NT2/D1 (cell line): ENCODE data around the gene SDK1.

Experiments
- SUZ12 ChIP-seq: IDR thresholded peaks from 2 replicates; pipeline ENCODE4 v1.6.1; 2011; ENCODE audit not compliant: insufficient read length, insufficient read depth; ENCODE audit errors: extremely low read depth
- YY1 ChIP-seq: IDR thresholded peaks from 2 replicates; pipeline ENCODE4 v1.6.1; 2011; ENCODE audit not compliant: insufficient read length, insufficient read depth
- ZNF274 ChIP-seq: IDR thresholded peaks from 2 replicates; pipeline ENCODE4 v1.6.1; 2011; ENCODE audit warnings: mild to moderate bottlenecking, low read depth, low read length

DNA sequence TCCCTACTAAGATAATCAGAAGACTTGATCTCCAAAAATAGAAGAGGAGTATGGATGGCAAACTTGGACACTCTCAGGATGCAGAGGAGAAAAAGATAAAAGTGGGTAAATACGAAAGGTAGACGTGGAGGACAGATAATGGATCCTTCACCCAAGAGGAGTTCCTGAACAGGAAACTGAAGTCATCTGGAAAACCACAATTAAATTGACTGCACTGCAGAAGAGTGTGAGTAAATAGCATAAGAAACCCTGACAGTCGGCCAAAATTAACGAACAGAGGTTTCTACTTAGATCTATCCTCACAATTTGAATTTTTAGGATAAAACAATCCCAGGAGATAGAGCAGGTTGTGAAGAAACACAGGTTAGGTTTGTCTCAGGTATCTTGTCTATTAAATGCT, 70.5 kb downstream of the SDK1 start:
- TF ChIP-seq SUZ12 (no peak), ZNF274 (no peak), YY1 (no peak)
